ENCODE measurements around the gene CD14.

DNA sequence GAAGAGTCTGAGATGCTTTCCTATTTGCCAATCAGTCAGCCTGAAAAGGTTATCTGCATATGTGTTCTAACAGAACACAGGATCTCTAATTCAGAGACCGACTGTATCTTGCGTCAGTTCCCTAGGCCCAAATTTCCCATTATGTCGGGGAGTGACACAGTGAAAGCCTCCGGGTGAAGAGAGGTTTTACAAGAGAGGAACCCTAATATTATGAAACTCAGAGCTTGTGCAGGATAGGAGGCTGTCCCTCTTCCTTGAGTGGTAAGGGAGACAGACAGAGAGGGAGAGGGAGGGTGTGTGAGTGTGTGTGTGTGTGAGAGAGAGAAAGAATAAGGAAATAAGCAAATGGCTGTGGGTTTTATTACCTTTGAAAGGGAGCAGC is 1.9 kb downstream of the CD14 start:
- TF ChIP-seq CTCF (conservative IDR thresholded peaks at IDR 0.05 in 1 of 2, IDR thresholded peaks at IDR 0.05 in 1 of 2; ENCODE audit: extremely low read depth in 1 of 2, insufficient read depth in 1 of 2, low read depth in 1 of 2, low read length in 2 of 2) (no peak), EZH2 (IDR thresholded peaks at IDR 0.05; ENCODE audit: borderline replicate concordance, low read length) (no peak)

All from mammary epithelial cell (primary cell).